Stromal cell of bone marrow (primary cell): ENCODE measurements around the gene KANSL1.
"Not testable (repeated sequence)": the region's sequence is repeated elsewhere in the genome, so short reads cannot be mapped to it uniquely, and the experiment has no call there.

Source experiments
- DNase-seq: peaks from one replicate; pipeline ENCODE4 v3.0.0-alpha.2; 2012; ENCODE audit warnings: low read depth

Gene KANSL1

GRCh38 chr17:46136820-46137219, 56.4 kb downstream of the KANSL1 start:
- no peak for DNase-seq

DNA sequence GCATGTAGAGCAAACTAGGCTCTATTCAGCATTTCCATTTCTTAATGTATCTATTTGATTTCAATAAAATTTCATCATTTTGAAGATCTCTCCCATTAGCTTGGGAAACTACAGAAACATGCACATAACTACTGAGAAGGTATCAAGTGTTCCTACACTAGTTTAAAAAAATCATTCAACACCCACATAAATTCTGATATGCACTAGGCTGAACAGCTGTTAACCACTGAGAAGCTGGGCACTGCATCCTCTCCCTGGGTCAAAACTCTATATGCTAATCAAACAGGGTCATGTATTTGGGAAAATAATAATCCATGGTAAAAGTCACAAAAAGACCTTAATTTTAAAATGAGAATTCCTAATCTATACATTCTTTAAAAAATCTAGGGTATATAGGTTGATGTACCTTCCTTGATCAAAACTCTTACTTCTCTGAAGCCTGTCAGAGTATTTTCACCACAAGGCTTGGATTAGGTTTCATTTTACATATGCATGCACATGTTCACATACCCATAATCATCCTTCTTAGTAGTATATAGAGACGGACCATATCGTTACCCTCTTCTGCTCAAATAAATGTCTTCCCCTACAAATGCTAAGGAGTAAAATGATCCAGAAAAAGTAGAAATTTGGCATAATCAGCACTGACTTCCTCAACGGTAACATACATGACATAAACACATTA, 57.2 kb downstream of the KANSL1 start:
- no peak for DNase-seq

DNA sequence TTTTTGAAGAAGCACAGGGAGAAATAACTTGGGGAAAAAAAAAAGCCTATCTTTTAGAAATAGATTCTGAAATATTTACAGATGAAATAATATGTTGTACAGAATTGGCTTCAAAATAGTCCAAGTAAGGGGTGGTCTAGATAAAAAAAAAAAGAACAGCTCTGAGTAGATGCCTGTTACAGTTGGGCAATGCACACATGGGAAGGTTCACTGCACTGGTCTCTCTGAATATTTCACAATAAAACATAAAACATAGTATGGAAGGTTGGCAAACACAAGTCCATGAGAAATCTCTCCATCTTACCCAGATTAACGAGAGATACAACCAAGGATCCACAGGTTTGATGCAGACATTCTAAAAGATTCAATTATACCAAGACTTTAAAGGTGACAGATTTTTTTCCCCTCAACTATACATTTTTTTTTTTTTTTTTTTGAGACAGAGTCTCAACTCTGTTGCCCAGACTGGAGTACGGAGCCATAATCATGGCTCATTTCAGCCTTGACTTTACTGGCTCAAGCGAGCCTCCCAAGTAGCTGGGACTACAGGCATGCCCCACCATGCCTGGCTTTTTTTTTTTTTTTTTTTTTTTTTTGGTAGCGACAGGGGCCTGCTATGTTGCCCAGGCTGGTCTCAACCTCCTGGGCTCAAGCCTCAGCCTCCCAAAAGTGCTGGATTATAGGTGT, 58.0 kb downstream of the KANSL1 start:
- DNase-seq: no peak

DNA sequence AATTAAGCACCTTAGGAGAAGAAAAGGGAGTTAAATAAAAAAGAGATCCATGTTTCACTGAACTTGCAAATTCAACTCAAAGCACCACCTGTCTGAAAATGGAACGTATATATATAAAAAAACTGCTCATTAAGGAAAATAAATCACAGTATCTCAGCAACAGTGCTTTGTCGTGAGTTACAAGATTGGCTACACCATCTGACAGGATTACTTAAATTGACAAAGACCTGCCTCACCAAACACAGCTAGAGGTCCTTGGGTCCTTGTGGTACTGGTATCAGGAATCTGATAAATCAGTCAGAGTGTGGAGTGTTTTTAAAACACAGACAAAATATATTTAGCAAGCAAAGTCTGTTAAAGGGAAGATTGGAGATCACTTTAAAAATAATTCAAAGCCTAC, 63.9 kb downstream of the KANSL1 start:
- no peak for DNase-seq

DNA sequence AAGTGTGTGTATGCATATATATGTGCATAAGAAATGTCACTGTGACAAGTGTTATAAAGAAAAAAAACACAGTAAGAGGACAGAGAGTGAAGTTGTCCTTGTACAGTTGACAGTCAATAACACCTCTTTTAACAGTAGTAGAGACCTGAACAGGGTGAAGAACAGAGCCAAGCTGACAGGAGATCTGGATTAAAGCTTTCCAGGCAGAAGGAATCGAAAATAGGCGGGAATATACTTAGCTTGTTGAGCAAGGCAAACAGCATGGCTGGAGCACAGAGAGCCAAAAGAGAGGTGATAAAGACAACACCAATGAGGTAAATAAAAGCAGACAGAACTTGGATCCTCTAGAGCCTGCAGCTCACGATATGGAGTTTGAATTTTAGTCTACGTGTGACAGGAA, 64.8 kb downstream of the KANSL1 start:
- DNase-seq: no peak

GRCh38 chr17:46127524-46127923, 65.7 kb downstream of the KANSL1 start:
- no peak for DNase-seq

GRCh38 chr17:46126840-46127239, 66.4 kb downstream of the KANSL1 start:
- DNase-seq: no peak

DNA sequence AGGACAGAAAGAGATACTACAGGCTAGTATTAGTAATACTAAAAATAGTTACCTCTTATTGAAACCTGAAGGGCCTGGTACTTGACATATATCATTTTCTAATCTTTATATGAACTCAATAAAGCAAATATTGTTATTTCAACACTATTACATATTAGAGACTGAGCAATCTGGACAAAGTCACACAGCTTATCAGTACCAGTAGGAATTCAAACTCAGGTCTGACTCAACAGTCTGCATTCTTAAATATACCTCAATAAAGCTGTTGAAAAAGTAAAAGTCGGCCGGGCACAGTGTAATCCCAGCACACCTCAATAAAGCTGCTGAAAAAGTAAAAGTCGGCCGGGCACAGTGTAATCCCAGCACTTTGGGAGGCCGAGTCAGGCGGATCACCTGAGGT, 67.4 kb downstream of the KANSL1 start:
- DNase-seq: no peak

- DNase-seq: no peak
These were observed 68.3 kb downstream of the KANSL1 start for GRCh38 chr17:46124695-46125592.

- no peak for DNase-seq
These were observed 69.6 kb downstream of the KANSL1 start for GRCh38 chr17:46123607-46124006.

- no peak for DNase-seq
These were observed 70.8 kb downstream of the KANSL1 start for GRCh38 chr17:46122486-46122871.

DNA sequence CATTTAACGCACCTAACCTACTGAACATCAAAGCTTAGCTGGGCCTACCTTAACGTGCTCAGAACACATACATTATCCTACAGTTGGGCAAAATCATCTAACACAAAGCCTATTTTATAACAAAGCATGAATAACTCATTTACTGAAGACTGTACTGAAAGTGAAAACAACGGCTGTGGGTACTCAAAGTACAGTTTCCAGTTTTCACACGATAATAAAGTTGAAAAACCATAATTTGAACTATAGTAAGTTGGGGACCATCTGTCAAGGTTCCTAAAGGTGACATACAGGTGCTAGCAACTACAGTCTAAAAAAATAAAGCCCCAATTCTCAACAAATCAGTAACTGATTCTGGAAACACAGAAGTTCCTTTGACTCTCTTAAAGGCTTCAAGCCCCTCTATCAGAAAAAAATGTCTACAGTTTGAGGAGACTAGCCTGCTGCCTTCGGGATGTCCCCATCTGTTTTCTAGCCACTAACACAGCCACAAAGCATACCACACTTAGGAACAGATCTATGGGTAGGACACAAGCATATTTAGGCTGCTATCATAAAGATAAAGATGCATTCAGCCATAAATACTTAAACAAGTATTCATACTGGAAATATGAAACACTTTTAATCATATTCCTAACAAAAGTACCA, 71.3 kb downstream of the KANSL1 start:
- DNase-seq: no peak

DNA sequence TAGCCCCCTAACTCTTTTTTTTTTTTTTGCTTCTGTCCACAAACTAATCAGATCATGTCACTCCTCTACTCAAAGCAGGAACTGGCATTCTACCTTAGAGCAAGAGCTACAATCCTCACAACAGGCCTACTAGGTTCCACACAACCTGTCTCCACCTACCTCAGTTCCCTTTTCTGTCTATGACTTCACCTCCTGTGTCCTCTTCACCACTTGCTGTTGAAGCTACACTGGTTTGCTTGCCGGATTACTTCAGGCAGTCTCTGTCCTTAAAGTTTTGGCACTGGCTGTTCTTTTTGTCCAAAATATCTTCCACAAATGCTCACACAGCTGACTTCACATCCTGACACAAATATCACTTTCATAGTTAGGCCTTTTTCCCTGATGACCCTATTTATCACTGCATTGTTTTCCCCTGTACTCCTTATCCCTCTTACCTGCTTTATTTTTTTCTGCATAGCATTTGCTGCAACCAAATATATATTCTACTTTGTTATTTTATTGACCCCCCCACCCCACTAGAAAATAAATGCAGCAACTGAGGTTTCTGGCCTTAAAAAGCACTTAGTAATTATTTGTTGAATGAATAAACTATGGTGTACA, 72.0 kb downstream of the KANSL1 start:
- DNase-seq: no peak

DNA sequence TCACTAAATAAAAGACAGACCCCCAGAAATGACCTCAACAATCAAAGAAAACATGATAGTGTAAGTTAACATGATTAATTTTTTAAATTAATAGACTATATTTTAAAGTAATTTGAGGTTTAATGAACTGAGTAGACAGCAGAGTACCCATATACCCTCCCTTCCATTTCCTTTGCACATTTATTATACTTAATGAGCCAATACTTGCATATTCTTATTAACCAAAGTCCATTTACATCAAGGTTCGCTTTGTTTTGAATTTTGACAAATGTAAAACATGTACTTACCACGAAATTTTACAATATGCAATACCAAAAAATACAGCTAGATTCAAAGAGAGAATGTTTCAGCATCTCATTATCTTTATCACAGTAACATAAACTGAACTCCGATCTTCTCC, 72.7 kb downstream of the KANSL1 start:
- DNase-seq: no peak

GRCh38 chr17:46120078-46120477, 73.2 kb downstream of the KANSL1 start:
- no peak for DNase-seq

GRCh38 chr17:46118964-46119363, 74.3 kb downstream of the KANSL1 start:
- DNase-seq: no peak

GRCh38 chr17:46117850-46118696, 75.2 kb downstream of the KANSL1 start:
- no peak for DNase-seq

- DNase-seq: no peak
These were observed 76.1 kb downstream of the KANSL1 start for GRCh38 chr17:46117117-46117516.

DNA sequence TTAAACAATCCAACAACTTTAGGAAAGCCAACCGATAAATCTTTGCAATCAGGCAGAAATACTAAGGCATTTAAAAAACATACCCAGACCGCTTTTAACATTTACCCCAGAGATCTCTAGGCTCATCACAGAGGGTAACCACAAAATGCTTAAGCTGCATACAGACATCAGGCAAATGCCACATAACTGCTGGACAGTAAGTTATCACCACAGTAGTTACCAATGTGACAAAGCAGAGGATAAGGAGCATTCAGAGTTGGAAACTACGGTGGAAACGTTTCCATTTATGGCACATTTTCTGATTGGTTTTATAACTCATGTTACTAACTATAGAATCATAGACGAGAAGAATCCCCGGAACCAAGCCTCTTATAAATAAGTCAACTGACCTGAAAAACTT, 77.5 kb downstream of the KANSL1 start:
- peak; percentile 25 for DNase-seq

- DNase-seq: not testable (repeated sequence)
These were observed 82.0 kb downstream of the KANSL1 start for GRCh38 chr17:46111236-46111635.

GRCh38 chr17:46110219-46110618, 83.0 kb downstream of the KANSL1 start:
- no peak for DNase-seq
